ENCODE results near the gene CLCN6.

Gene CLCN6

GRCh38 chr1:11831945-11832725 lies 26.1 kb downstream of the CLCN6 start:
- DNase-seq = no peak

GRCh38 chr1:11833497-11833896 lies 27.5 kb downstream of the CLCN6 start:
- DNase-seq = no peak

- no peak for DNase-seq
Measured at GRCh38 chr1:11833900-11834299, 27.9 kb downstream of the CLCN6 start.

GRCh38 chr1:11835441-11836225 lies 29.6 kb downstream of the CLCN6 start:
- no peak for DNase-seq

GRCh38 chr1:11836955-11837766 lies 31.2 kb downstream of the CLCN6 start:
- no peak for DNase-seq

GRCh38 chr1:11837767-11838348 lies 31.9 kb downstream of the CLCN6 start:
- no peak for DNase-seq

- peak; percentile 75 for DNase-seq
Measured at GRCh38 chr1:11838349-11839272, 32.6 kb downstream of the CLCN6 start.

GRCh38 chr1:11839727-11840705 lies 34.0 kb downstream of the CLCN6 start:
- no peak for DNase-seq

GRCh38 chr1:11841245-11842153 lies 35.5 kb downstream of the CLCN6 start:
- DNase-seq = no peak

- DNase-seq = no peak
Measured at GRCh38 chr1:11842154-11843041, 36.4 kb downstream of the CLCN6 start.

- DNase-seq = no peak
Measured at GRCh38 chr1:11845641-11846335, 39.8 kb downstream of the CLCN6 start.

GRCh38 chr1:11847667-11848372 lies 41.8 kb downstream of the CLCN6 start, which contains the start of gene NPPA:
TSS of gene NPPA (minus strand) at chr1:11847783. CDS start at chr1:11847684, 99 bp downstream.
- DNase-seq = no peak

GRCh38 chr1:11848373-11848700 lies 42.3 kb downstream of the CLCN6 start:
- DNase-seq = no peak

GRCh38 chr1:11850156-11850555 lies 44.2 kb downstream of the CLCN6 start:
- no peak for DNase-seq

GRCh38 chr1:11851180-11851579 lies 45.2 kb downstream of the CLCN6 start:
- DNase-seq = no peak

GRCh38 chr1:11854519-11854918 lies 48.5 kb downstream of the CLCN6 start:
- no peak for DNase-seq

- no peak for DNase-seq
Measured at GRCh38 chr1:11855430-11855829, 49.4 kb downstream of the CLCN6 start.

Data from activated CD4-positive, alpha-beta T cell treated with anti-CD3 and anti-CD28 coated beads, Interleukin-2, amount 50 U/mL, for 1 hour (primary cell).